ENCODE measurements around the gene GFRA1.

The GFRA1 gene

DNA sequence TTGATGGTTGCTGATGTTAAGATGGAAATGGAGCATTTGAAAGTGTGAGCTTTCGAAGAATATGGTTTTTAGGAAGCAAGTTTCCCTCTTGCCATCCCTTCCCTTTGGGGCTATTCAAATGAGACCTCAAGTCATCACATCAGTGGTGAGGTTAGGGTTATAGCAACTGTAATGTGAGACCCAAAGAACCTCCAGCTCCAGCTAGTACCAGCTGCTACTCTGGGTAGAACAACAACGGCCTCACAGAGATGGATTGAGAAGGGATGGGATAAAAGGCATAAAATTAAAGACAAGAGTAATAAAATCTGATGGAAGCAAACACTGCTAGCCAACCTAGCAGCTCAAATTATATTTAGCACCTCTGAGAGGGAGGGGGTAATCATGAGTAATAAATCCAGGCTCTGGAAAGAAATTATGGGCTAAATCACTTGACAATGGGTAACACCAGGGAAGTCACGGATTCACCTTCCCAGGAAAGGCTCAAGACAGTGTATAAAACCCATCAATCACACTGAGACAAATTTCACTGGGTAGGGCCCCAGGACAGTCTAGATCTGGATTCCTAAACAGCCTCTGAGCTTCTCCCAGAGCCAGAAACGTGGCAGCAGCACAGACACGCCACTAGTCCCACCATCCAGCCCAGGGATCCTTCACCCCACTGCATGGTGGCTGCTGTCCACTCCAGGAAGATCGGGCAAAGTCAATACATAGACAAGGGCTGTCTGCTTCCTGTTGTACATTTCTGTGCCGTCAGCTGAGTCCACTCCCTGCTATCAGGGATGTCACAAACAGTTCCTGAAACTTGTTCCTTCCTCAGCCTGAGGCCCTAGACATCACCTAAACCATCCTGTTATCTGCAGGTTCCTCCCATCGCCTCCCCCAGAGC lies 151.1 kb downstream of the GFRA1 start:
- DNase-seq = no peak

DNA sequence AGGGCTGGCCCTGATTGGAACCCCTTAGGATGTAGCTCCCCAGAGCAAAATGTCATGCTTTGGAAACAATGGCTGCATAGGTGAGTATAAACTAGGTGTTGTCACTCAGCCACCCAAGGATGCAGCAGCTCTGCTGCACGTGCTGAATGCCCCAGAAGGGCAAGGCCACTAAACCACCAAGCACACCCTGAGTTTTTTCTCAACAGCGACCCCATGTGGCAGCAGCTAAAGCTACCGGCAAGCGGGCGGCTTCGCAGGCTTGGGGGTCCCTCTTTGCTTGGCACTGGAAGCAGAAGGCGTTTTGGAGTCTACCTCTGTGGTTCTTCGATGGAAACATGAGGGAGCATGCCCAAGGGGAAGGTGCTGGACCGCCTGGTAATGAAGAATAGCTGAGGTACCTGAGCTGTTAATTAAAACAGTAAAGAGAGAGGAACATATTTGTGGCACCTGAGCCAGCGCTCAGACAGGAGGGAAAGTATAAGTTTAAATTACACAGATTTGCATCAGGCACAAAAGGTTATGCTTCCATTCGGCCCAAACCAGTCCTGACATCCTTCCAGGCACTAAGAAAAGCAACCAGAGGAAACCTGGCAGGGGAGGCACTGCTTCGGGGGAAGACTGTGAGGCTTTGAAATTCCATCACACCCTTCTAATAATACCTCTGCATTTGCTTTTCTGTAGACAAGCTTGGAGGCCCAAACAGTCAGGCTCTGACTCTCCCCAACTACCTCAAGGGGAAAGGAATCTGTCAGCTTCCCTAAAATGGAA lies 152.1 kb downstream of the GFRA1 start:
- DNase-seq = no peak

GRCh38 chr10:116118847-116119246 lies 154.2 kb downstream of the GFRA1 start:
- no peak for DNase-seq

DNA sequence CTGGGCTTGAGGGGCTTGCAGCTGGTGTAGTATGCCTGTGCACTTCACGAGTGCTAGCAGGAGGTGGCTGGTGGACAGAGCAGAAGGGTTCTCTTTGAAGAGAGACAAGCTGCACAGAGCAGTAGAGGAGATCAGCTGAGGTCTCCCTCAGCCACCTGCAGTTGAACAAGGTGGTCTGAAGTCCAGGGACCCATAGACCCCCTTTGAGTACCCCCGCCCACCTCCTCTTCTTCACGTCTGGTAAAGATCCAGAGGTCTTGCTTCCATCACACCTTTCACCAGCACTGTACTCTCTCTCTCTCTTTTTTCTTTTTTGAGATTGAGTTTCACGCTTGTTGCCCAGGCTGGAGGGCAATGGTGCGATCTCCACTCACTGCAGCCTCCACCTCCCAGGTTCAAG lies 157.2 kb downstream of the GFRA1 start:
- no peak for DNase-seq

- DNase-seq = no peak
Observed at GRCh38 chr10:116115036-116115641, 157.9 kb downstream of the GFRA1 start.

GRCh38 chr10:116113721-116114501 lies 159.1 kb downstream of the GFRA1 start:
- DNase-seq = no peak

DNA sequence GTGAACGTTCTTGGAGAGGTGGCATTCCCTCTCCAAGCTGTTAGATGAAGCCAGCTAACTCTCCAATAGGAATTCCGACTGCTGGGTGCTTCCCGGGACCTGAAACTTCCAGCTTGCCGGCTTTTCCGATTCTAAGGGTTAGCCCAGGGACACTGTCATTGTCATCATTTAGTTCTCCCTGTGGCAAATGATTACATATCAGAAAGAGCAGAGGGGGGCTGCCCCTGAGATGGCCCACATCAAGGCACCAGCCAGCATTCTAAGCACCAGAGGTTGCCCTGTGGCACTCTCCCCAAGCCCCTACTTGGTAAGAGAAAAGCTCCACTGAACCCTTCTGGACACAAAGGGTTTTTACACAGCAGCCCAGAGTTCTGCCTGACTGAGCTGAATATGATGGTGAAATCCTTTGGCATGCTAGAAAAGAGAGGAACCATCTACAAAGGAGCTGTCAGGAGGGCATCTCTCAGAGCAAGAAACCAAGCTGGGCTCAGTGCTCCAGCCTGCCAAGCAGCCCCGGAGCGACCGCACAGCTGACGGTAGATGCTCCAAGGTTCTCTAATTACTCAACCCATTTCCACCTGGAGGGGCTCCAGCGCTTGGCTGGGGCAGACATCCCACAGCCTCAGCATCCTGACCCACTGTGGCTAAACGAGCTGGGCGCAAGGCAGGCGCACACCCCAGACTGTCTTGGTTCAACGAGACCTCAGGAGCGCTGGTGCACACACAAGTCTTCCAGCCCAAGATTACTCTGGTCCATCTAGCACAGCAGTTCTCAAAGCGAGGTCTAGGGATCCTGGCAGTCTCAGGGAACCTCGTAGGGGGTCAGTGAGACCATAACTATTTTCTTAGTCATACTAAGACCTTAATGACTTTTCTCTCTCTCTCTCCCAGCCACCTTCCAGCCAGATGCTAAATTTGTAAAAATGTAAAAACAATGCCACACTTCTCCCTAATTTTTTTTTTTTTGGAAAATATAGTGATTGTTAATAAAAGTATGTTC lies 160.5 kb downstream of the GFRA1 start:
- DNase-seq = no peak

DNA sequence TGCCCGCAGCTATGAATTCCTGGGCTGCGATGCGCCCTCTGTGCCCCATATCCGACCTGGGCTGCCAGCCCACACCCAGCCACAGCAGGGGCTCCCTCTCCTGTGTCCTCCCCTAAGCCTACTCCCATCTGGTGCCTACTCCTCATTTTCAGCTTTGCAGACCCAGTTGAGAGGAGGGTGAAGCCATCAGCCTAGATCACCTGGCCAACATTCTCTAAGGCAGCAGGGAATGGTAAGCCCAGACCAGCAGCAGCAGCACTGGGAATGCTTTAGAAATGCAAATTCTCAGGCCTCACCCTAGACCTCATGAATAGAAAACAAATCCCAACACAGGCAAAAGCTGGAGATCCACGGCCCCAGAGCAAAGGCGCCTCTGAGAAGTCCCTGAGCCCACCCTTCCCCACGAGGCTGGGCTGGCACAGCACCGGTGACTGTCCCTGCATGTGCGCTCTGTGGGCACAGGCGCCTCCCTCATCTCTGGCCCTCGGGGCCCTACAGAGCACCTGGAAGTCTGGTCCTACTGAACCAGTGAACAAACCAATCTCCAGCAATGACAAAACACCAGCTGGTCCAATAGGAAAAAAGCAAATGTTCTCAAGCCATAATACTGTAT lies 161.4 kb downstream of the GFRA1 start:
- no peak for DNase-seq

DNA sequence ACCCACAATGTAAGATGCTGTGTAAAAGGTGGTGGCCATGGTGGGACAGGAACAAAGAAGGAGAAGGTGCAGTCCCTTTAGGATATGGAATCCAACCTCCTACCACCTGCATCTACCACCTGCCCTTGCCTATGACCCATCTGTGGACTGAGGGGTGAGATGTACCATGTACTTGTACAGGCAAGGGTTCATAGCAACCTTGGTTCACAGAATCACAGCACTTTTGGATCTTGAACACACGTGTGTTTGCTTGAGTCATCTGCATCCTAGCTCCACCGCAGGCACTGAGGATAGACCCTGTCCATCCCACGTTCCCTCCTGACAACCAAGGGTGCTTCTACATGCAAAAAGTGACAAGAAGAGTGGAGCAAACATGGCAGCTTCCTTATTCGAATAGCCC lies 162.3 kb downstream of the GFRA1 start:
- no peak for DNase-seq

DNA sequence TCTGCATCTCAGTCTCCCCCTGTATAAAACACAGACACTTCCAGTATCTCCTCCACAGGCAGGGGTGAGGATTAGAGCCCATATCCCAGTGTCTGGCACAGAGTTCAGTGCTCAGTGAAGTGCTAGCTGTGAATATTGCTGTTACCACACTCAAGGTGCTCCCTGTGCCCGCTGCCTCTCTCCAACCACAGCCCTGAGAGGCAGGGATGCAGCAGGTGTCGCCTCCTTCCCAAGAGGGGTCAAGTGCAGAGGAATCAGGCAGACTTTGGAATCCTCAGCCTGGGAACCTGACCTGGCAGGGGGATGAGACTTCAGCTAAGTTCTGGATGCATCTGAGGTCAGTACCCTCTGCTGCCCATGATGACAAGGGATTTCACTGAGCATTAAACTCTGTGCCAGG lies 163.1 kb downstream of the GFRA1 start:
- DNase-seq = no peak

DNA sequence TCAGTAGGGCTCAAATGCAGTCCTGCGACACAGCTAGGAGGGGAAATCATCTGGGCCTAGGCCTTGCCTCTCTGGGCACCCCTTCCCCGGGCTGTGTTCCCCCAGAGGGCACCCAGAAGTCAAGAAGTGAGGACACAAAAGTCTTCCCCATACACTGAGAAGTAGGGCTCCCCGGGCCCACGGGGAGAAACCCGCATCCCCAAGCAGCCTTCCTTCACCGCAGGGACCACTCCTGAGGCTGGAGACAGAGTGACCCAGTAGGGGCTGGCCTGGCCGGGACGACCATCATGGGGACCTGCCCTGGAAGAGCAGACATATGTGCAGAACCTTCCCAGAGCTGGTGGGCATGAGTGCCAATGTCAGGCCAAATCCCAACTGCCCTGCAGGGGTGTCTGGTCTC lies 163.5 kb downstream of the GFRA1 start:
- DNase-seq = no peak

- DNase-seq = no peak
Observed at GRCh38 chr10:116108095-116108494, 164.9 kb downstream of the GFRA1 start.

- no peak for DNase-seq
Observed at GRCh38 chr10:116106611-116107010, 166.4 kb downstream of the GFRA1 start.

DNA sequence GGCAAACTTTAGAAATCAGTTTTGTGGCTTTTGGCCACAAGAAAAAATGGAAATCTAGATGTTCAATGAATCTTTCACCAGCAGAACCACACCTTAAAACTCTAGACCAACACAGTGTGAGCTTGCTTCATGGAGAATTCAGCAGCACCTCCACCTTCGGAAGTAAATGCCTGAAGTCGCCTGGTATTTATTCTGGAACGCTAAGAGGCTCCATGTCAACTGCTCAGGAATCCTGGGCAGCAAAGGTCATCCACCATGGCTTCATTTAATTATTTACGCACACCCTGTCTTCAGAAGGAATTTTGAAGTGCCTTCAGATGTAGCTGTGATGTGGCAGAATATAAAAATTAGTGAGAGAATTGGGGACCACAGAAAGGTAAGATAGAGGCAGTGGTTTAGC lies 167.7 kb downstream of the GFRA1 start:
- DNase-seq = no peak

GRCh38 chr10:116104210-116104932 lies 168.6 kb downstream of the GFRA1 start:
- no peak for DNase-seq

- no peak for DNase-seq
Observed at GRCh38 chr10:116103668-116104067, 169.3 kb downstream of the GFRA1 start.

DNA sequence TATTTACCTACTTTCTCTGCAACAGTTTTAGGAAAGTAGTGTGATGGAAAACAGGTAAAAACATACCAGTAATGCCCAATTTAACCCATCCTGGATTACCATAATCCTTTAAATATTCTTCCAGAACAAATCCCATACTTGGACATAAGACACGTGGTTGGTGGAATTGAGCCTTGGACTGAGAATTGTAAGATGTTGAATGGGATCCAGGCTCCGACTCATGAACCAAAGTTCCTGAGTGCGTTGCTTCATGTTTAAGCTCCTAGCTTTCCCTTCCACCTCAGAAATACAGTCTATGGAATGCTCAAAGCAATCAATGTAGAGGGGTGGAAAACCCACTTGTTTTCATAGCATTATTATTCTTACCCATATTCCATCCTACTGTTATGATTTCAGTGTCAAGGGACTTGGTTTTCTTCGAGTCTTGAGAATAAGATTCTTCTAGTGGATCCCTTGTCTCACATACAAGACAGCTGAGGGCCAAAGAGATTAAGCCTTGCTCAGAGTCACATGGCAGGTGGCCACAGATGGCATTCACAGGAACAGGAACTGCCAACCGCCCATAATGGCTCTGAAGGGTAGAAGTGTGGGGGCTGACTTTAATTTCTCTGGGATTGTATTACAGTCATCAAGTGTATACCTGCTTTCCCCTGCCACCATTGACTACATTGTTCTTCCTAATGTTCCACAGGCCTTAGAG lies 171.2 kb downstream of the GFRA1 start:
- DNase-seq = no peak

DNA sequence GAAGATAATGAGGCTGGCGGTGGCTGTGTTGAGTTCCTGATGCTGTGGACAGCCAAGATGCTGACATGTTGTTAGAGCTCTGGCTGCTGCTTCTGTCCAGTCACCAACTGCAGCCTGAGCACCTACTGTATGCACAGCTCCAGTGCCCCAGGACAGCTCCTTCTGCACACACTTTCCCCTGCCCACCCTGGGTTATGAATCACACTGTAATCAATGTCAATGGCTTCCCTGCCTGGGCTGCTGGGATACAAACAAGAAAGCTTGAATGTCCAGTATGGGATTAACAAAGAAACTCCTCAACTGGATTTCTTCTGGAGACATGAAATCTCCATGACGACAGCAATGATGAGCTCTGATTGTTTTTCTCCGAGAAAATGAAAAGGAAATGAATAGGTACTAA lies 172.0 kb downstream of the GFRA1 start:
- DNase-seq = no peak

GRCh38 chr10:116099023-116099420 lies 174.0 kb downstream of the GFRA1 start:
- no peak for DNase-seq
